ENCODE results near the gene GHRL. TPM values are rescaled to one million over a fixed set of nuclear protein-coding genes. Genes with fewer than 3 reads are reported as not detected.

The GHRL gene
- total RNA-seq, 3 donors from 2014 or later (not counting 1 experiment from before 2014, with no cell fraction given), result 1.4 to 2.6 (median 1.5) TPM

- no peak for DNase-seq
- ATAC-seq, result no peak
- no peak overlapping the region for H3K27ac Mint-ChIP-seq
Observed at GRCh38 chr3:10245081-10245712, 47.5 kb downstream of the GHRL start.

GRCh38 chr3:10244009-10244408 is 48.7 kb downstream of the GHRL start:
- Histone ChIP-seq H3K27ac (ENCODE audit: low read length) (no peak overlapping the region), H3K36me3 (ENCODE audit: control insufficient read depth, insufficient read depth, low read length) (peaks cover 5% of the 10 kb centered on the region), H3K4me1 (ENCODE audit: control insufficient read depth, insufficient read depth, low read length) (peaks cover 38% of the 10 kb centered on the region), H3K4me3 (ENCODE audit: low read length) (no peak overlapping the region), H3K27me3 (ENCODE audit: control insufficient read depth, insufficient read depth, low read length) (no peaks in the 10 kb centered on the region), H3K9me3 (ENCODE audit: control insufficient read depth, insufficient read depth, low read length) (peaks cover 7% of the 10 kb centered on the region)
- DNase-seq (no peak), ATAC-seq (no peak)
- no peak for TF ChIP-seq CTCF (IDR thresholded peaks at IDR 0.05)
- 100% methylated on average over 2 of the region's 3 CpGs for WGBS (ENCODE audit: insufficient coverage)
- no peak overlapping the region for H3K4me3 Mint-ChIP-seq
- H3K27ac Mint-ChIP-seq, result peak overlapping the region; percentile 95 to 96
- H3K36me3 Mint-ChIP-seq, result peaks cover 18% of the 10 kb centered on the region
- intact Hi-C loops (cut with micrococcal nuclease), result loop anchor here (5.0 to 10.0 kb wide), 2 partner anchors 52 to 259 kb away; partner anchors contain the start of gene EMC3
- peaks cover 43 to 45% of the 10 kb centered on the region in 2 donors for H3K4me1 Mint-ChIP-seq
- H3K9me3 Mint-ChIP-seq, result peaks cover 5 to 6% of the 10 kb centered on the region in 2 donors
- H3K27me3 Mint-ChIP-seq (ENCODE audit: low read depth in 2 of 2), result no peaks in the 10 kb centered on the region

More at GRCh38 chr3:10245081-10245712, 47.5 kb downstream of the GHRL start:
- Mint-ChIP-seq H3K9me3 (peaks cover 5 to 6% of the 10 kb centered on the region in 2 donors), H3K4me1 (peaks cover 47 to 50% of the 10 kb centered on the region in 2 donors), H3K36me3 (peaks cover 18% of the 10 kb centered on the region), H3K4me3 (no peak overlapping the region), H3K27me3 (ENCODE audit: low read depth in 2 of 2) (no peaks in the 10 kb centered on the region)
- Histone ChIP-seq H3K27ac (ENCODE audit: low read length) (no peak overlapping the region), H3K36me3 (ENCODE audit: control insufficient read depth, insufficient read depth, low read length) (no peaks in the 10 kb centered on the region), H3K4me1 (ENCODE audit: control insufficient read depth, insufficient read depth, low read length) (peaks cover 47% of the 10 kb centered on the region), H3K4me3 (ENCODE audit: low read length) (no peak overlapping the region), H3K9me3 (ENCODE audit: control insufficient read depth, insufficient read depth, low read length) (peaks cover 7% of the 10 kb centered on the region), H3K27me3 (ENCODE audit: control insufficient read depth, insufficient read depth, low read length) (no peaks in the 10 kb centered on the region)
- 97% methylated on average over 6 of the region's 6 CpGs for WGBS (ENCODE audit: insufficient coverage)
- intact Hi-C loops (cut with micrococcal nuclease), result loop anchor here (5.0 to 10.0 kb wide), 2 partner anchors 128 to 260 kb away; partner anchors contain the start of genes BRK1 and EMC3
- TF ChIP-seq CTCF (IDR thresholded peaks at IDR 0.05), result no peak

GRCh38 chr3:10242182-10243065 is 50.3 kb downstream of the GHRL start:
- H3K27ac Mint-ChIP-seq, result peak overlapping the region; percentile 95 to 96
- H3K4me3 ChIP-seq (ENCODE audit: low read length), result no peak overlapping the region
- H3K27ac ChIP-seq (ENCODE audit: low read length), result peak overlapping the region; percentile 77
- H3K4me1 ChIP-seq (ENCODE audit: control insufficient read depth, insufficient read depth, low read length), result peaks cover 45% of the 10 kb centered on the region
- TF ChIP-seq CTCF (IDR thresholded peaks at IDR 0.05), result no peak
- peaks cover 13% of the 10 kb centered on the region for H3K36me3 ChIP-seq (ENCODE audit: control insufficient read depth, insufficient read depth, low read length)
- H3K36me3 Mint-ChIP-seq, result peaks cover 18% of the 10 kb centered on the region
- peak; percentile 57 to 89 for DNase-seq
- no peaks in the 10 kb centered on the region for H3K27me3 Mint-ChIP-seq (ENCODE audit: low read depth in 2 of 2)
- peak overlapping the region; percentile 87 for H3K4me3 Mint-ChIP-seq
- ATAC-seq, result peak; percentile 89 to 90 (median 90)
- H3K27me3 ChIP-seq (ENCODE audit: control insufficient read depth, insufficient read depth, low read length), result no peaks in the 10 kb centered on the region
- intact Hi-C loops (cut with micrococcal nuclease), result loop anchor here (5.0 to 10.0 kb wide), 2 partner anchors 50 to 258 kb away; partner anchors contain the start of gene EMC3
- H3K4me1 Mint-ChIP-seq, result peaks cover 46 to 49% of the 10 kb centered on the region in 2 donors
- H3K9me3 ChIP-seq (ENCODE audit: control insufficient read depth, insufficient read depth, low read length), result peaks cover 7% of the 10 kb centered on the region
- WGBS (ENCODE audit: insufficient coverage), result 52% methylated on average over 6 of the region's 7 CpGs
- H3K9me3 Mint-ChIP-seq, result peaks cover 5 to 6% of the 10 kb centered on the region in 2 donors
